GM04503 (cell line): ENCODE data around the gene INF2.
"Not testable (repeated sequence)": the region's sequence is repeated elsewhere in the genome, so short reads cannot be mapped to it uniquely, and the experiment has no call there.

Experiments used
- DNase-seq: peaks from one replicate; pipeline ENCODE4 v3.0.0-alpha.2; 2012; ENCODE audit warnings: low read depth

Gene INF2

GRCh38 chr14:104657563-104658324 lies 31.7 kb upstream of the INF2 start:
- no peak for DNase-seq

- DNase-seq: no peak
Measured at GRCh38 chr14:104658325-104658712, 31.1 kb upstream of the INF2 start.

GRCh38 chr14:104659146-104659545 lies 30.3 kb upstream of the INF2 start:
- DNase-seq: no peak

GRCh38 chr14:104659764-104660523 lies 29.5 kb upstream of the INF2 start:
- no peak for DNase-seq

GRCh38 chr14:104660597-104660996 lies 28.8 kb upstream of the INF2 start:
- no peak for DNase-seq

- no peak for DNase-seq
Measured at GRCh38 chr14:104661086-104661485, 28.3 kb upstream of the INF2 start.

GRCh38 chr14:104661528-104662157 lies 27.8 kb upstream of the INF2 start:
- DNase-seq: not testable (repeated sequence)

- not testable (repeated sequence) for DNase-seq
Measured at GRCh38 chr14:104662472-104662871, 26.9 kb upstream of the INF2 start.

GRCh38 chr14:104664107-104664506 lies 25.3 kb upstream of the INF2 start:
- DNase-seq: no peak

GRCh38 chr14:104664588-104664987 lies 24.8 kb upstream of the INF2 start:
- DNase-seq: no peak

GRCh38 chr14:104665114-104665656 lies 24.2 kb upstream of the INF2 start:
- no peak for DNase-seq

- DNase-seq: no peak
Measured at GRCh38 chr14:104665657-104666522, 23.5 kb upstream of the INF2 start.

- DNase-seq: not testable (repeated sequence)
Measured at GRCh38 chr14:104666523-104666895, 22.9 kb upstream of the INF2 start.

GRCh38 chr14:104666981-104667380 lies 22.4 kb upstream of the INF2 start:
- DNase-seq: no peak

- DNase-seq: no peak
Measured at GRCh38 chr14:104669697-104670096, 19.7 kb upstream of the INF2 start.

- DNase-seq: not testable (repeated sequence)
Measured at GRCh38 chr14:104671330-104671977, 18.0 kb upstream of the INF2 start.

- not testable (repeated sequence) for DNase-seq
Measured at GRCh38 chr14:104672119-104672518, 17.3 kb upstream of the INF2 start.

- no peak for DNase-seq
Measured at GRCh38 chr14:104673481-104673880, 15.9 kb upstream of the INF2 start.

GRCh38 chr14:104675447-104675846 lies 14.0 kb upstream of the INF2 start:
- no peak for DNase-seq

GRCh38 chr14:104676130-104676693 lies 13.2 kb upstream of the INF2 start:
- DNase-seq: no peak
